Smooth muscle cell (in vitro differentiated cells): ENCODE results near the gene PFKFB3. TPM values are rescaled to one million over a fixed set of nuclear protein-coding genes. Genes with fewer than 3 reads are reported as not detected.
"Not testable (repeated sequence)": the region's sequence is repeated elsewhere in the genome, so short reads cannot be mapped to it uniquely, and the experiment has no call there.

ENCODE experiments used
- DNase-seq: peaks from one replicate; lab custom pipeline; 2025; ENCODE audit not compliant: unreplicated experiment; lab: John Stamatoyannopoulos, UW
- H2AFZ ChIP-seq: fragments of 200-600 bp; sonication (generic); 2 replicates; pipeline ENCODE4 v1.6.0; 2016; ENCODE audit warnings: antibody characterized with exemption, low read depth, mild to moderate bottlenecking
- H3F3A ChIP-seq: fragments of 200-600 bp; sonication (generic); 2 replicates; pipeline ENCODE4 v1.6.0; 2017; ENCODE audit warnings: antibody characterized with exemption, low read depth
- H3K27ac ChIP-seq: fragments of 200-600 bp; sonication (generic); 2 replicates; pipeline ENCODE4 v1.5.1; 2016; ENCODE audit warnings: low read depth, mild to moderate bottlenecking
- H3K27me3 ChIP-seq: fragments of 200-600 bp; sonication (generic); 2 replicates; pipeline ENCODE4 v1.6.1; 2016; ENCODE audit warnings: low read depth, mild to moderate bottlenecking
- H3K36me3 ChIP-seq: fragments of 200-600 bp; sonication (generic); 2 replicates; pipeline ENCODE4 v1.5.1; 2016; ENCODE audit warnings: low read depth
- H3K4me1 ChIP-seq: fragments of 200-600 bp; sonication (generic); 2 replicates; pipeline ENCODE4 v1.5.1; 2016; ENCODE audit warnings: low read depth
- H3K4me2 ChIP-seq: fragments of 200-600 bp; sonication (generic); 2 replicates; pipeline ENCODE4 v1.6.0; 2016; ENCODE audit warnings: mild to moderate bottlenecking
- H3K4me3 ChIP-seq: fragments of 200-600 bp; sonication (generic); 2 replicates; pipeline ENCODE4 v1.5.1; 2016; ENCODE audit warnings: mild to moderate bottlenecking
- H3K79me2 ChIP-seq: fragments of 200-600 bp; sonication (generic); 2 replicates; pipeline ENCODE4 v1.6.0; 2016; ENCODE audit warnings: low read depth, mild to moderate bottlenecking
- H3K9ac ChIP-seq: fragments of 200-600 bp; sonication (generic); 2 replicates; pipeline ENCODE4 v1.6.0; 2016; ENCODE audit warnings: low read depth
- H3K9me3 ChIP-seq: fragments of 200-600 bp; sonication (generic); replicated peaks from 2 replicates; pipeline ENCODE4 v1.5.1; 2016; ENCODE audit warnings: low read depth
- H4K20me1 ChIP-seq: fragments of 200-600 bp; sonication (generic); 2 replicates; pipeline ENCODE4 v1.6.0; 2016; ENCODE audit warnings: low read depth
- WGBS: methylation state at CpG from one replicate; pipeline ENCODE4 v1.1.7; 2016; ENCODE audit warnings: low lambda C conversion rate; 5-methylcytosine and 5-hydroxymethylcytosine counted together
- polyA plus RNA-seq: library from polyadenylated mRNA; unstranded; fragments of >200 nt; fragmentation: Nextera tagmentation; extraction: Ambion mirVana; gene quantifications from 2 replicates; pipeline ENCODE4 v1.2.1, GENCODE V29; 2016
- total RNA-seq: library from RNA; depleted of rRNA; stranded (reverse); fragments of >200 nt; gene quantifications from 2 replicates; pipeline ENCODE4 v1.2.3, GENCODE V29; 2014
- TF ChIP-seq, protein P1 (sequence below): fragments of 200-600 bp; sonication (generic); IDR thresholded peaks from 2 replicates; pipeline ENCODE4 v1.5.1; 2017; ENCODE audit warnings: borderline replicate concordance, mild to moderate bottlenecking, antibody characterized with exemption; ENCODE audit not compliant: insufficient read depth, poor library complexity, severe bottlenecking

Gene PFKFB3
- total and polyA plus RNA-seq, 2 experiments from 2014 or later = 61.3 to 68.3 TPM

- H3K79me2 ChIP-seq = no peaks in the 10 kb centered on the region
- no peak for DNase-seq
- H3K4me1 ChIP-seq = no peaks in the 10 kb centered on the region
- H4K20me1 ChIP-seq = peaks cover 27% of the 10 kb centered on the region
- H3K27ac ChIP-seq = no peak overlapping the region
- WGBS = 73% methylated on average over 6 of the region's 6 CpGs
- no peaks in the 10 kb centered on the region for H3K36me3 ChIP-seq
- TF ChIP-seq, protein P1, sequence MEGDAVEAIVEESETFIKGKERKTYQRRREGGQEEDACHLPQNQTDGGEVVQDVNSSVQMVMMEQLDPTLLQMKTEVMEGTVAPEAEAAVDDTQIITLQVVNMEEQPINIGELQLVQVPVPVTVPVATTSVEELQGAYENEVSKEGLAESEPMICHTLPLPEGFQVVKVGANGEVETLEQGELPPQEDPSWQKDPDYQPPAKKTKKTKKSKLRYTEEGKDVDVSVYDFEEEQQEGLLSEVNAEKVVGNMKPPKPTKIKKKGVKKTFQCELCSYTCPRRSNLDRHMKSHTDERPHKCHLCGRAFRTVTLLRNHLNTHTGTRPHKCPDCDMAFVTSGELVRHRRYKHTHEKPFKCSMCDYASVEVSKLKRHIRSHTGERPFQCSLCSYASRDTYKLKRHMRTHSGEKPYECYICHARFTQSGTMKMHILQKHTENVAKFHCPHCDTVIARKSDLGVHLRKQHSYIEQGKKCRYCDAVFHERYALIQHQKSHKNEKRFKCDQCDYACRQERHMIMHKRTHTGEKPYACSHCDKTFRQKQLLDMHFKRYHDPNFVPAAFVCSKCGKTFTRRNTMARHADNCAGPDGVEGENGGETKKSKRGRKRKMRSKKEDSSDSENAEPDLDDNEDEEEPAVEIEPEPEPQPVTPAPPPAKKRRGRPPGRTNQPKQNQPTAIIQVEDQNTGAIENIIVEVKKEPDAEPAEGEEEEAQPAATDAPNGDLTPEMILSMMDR = no peak
- no peak overlapping the region for H3K4me2 ChIP-seq
- no peak overlapping the region for H2AFZ ChIP-seq
- peaks cover 22% of the 10 kb centered on the region for H3F3A ChIP-seq
- no peaks in the 10 kb centered on the region for H3K27me3 ChIP-seq
- no peak overlapping the region for H3K9ac ChIP-seq
- H3K4me3 ChIP-seq = no peak overlapping the region
- no peaks in the 10 kb centered on the region for H3K9me3 ChIP-seq
Measured at GRCh38 chr10:6242089-6242488, 39.4 kb downstream of the PFKFB3 start.

- Histone ChIP-seq H2AFZ (no peak overlapping the region), H4K20me1 (peaks cover 20% of the 10 kb centered on the region), H3K9me3 (no peaks in the 10 kb centered on the region), H3K4me1 (no peaks in the 10 kb centered on the region), H3K27ac (no peak overlapping the region), H3K4me3 (no peak overlapping the region), H3K79me2 (no peaks in the 10 kb centered on the region), H3K9ac (no peak overlapping the region), H3F3A (peaks cover 5% of the 10 kb centered on the region), H3K36me3 (no peaks in the 10 kb centered on the region), H3K27me3 (no peaks in the 10 kb centered on the region), H3K4me2 (no peak overlapping the region)
- DNase-seq = no peak
- TF ChIP-seq, protein P1 = no peak
- WGBS = 38% methylated on average over 7 of the region's 7 CpGs
Measured at GRCh38 chr10:6244510-6244909, 41.8 kb downstream of the PFKFB3 start.

DNA sequence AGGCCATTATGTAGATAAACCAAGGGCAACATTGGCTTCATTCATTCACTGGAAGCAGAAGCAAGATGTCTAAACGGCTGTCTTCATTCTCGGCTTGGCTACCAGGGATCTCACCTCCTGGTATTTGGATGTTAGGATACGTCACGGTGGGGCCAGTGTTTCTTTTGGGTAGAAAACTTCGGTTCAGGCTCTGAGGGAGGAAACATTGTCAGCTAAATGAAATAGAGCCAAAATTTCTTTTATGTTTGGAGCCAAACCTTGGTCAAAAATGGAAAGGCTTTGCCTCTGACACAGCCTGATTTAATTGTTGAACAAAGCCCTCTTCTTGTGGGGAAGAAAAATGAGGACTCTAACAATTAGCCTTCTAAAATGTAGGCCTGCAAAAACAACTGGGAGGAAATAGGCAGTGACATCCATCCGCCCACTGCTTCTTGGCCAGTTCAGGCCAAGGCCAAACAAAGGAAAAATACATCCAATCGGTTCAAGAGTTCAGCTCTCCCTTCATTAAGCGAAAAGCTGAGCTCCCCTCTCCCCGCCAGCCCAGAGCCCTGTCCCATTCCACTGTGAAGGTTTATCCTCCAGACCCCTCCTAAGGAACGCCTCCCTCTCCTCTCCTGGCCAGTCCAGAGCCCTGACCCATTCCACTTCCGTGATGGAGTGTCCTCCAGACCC, 44.4 kb downstream of the PFKFB3 start:
- Histone ChIP-seq H3K4me3 (no peak overlapping the region), H3K4me1 (no peaks in the 10 kb centered on the region), H3K9ac (no peak overlapping the region), H3K4me2 (no peak overlapping the region), H3K27me3 (no peaks in the 10 kb centered on the region), H3K27ac (no peak overlapping the region), H2AFZ (no peak overlapping the region), H4K20me1 (peaks cover 16% of the 10 kb centered on the region), H3K79me2 (no peaks in the 10 kb centered on the region), H3K9me3 (no peaks in the 10 kb centered on the region), H3K36me3 (no peaks in the 10 kb centered on the region), H3F3A (no peaks in the 10 kb centered on the region)
- TF ChIP-seq, protein P1 = no peak
- WGBS = 92% methylated on average over 11 of the region's 11 CpGs
- no peak for DNase-seq

- not testable (repeated sequence) for H3K4me2 ChIP-seq, H3F3A ChIP-seq, H3K27me3 ChIP-seq, DNase-seq, H2AFZ ChIP-seq, H3K9ac ChIP-seq, H3K36me3 ChIP-seq, H3K9me3 ChIP-seq, H3K27ac ChIP-seq, H3K4me3 ChIP-seq, H3K4me1 ChIP-seq, H3K79me2 ChIP-seq
- H4K20me1 ChIP-seq = peaks cover 10% of the 10 kb centered on the region
- 98% methylated on average over 8 of the region's 8 CpGs for WGBS
Measured at GRCh38 chr10:6248908-6249307, 46.2 kb downstream of the PFKFB3 start.
